Measurements from ENCODE around the gene CDK5. TPM values are rescaled to one million over a fixed set of nuclear protein-coding genes. Genes with fewer than 3 reads are reported as not detected.

The CDK5 gene
- total RNA-seq, 1 experiment from 2014 or later: 21.1 TPM

- no peaks in the 10 kb centered on the region for H3K27me3 ChIP-seq (replicated peaks; ENCODE audit: insufficient read depth, low read depth, low read length, poor library complexity)
- no TSS peak for BruUV-seq (replicated peaks)
- intact Hi-C loops (cut with micrococcal nuclease; ENCODE audit: unreplicated experiment): no loop called here
- peak overlapping the region; percentile 99 for H3K4me3 ChIP-seq (ENCODE audit: low read depth, low read length, poor library complexity, severe bottlenecking)
- peaks cover 10% of the 10 kb centered on the region for H3K36me3 ChIP-seq (ENCODE audit: insufficient read depth, low read length, poor library complexity, severe bottlenecking)
- H3K9me3 ChIP-seq (ENCODE audit: low read depth, low read length, poor library complexity, severe bottlenecking): no peaks in the 10 kb centered on the region
- no peak for DNase-seq (ENCODE audit: low spot score)
- TF ChIP-seq CTCF (conservative IDR thresholded peaks at IDR 0.05; ENCODE audit: low read depth, low read length): no peak
- no peak for TF ChIP-seq EZH2 (IDR thresholded peaks at IDR 0.05; ENCODE audit: borderline replicate concordance, low read depth, low read length, poor library complexity, severe bottlenecking)
- POLR2A ChIA-PET (ENCODE audit: low non-redundant PET): no interaction called here
- peak overlapping the region; percentile 95 for H3K27ac ChIP-seq (ENCODE audit: low read depth, low read length, poor library complexity, severe bottlenecking)
- H3K4me1 ChIP-seq (ENCODE audit: insufficient read depth, low read length, poor library complexity, severe bottlenecking): peaks cover 45% of the 10 kb centered on the region
- CTCF ChIA-PET: no interaction called here
These were observed 23.7 kb upstream of the CDK5 start for GRCh38 chr7:151081170-151082101.

- POLR2A ChIA-PET (ENCODE audit: low non-redundant PET): interaction anchor here (0.7 kb wide), 1 partner anchor 271 kb away, joined by 3 read pairs; no protein-coding TSS in a partner anchor
These were observed 22.9 kb upstream of the CDK5 start, which contains the start of gene FASTK for GRCh38 chr7:151080522-151081169. FASTK (minus strand) TSS chr7:151080809; CDS start chr7:151080766, 43 bp downstream.

More at GRCh38 chr7:151080522-151081169, 22.9 kb upstream of the CDK5 start, which contains the start of gene FASTK:
- H3K36me3 ChIP-seq (ENCODE audit: insufficient read depth, low read length, poor library complexity, severe bottlenecking): peaks cover 17% of the 10 kb centered on the region
- peak; percentile 96 for DNase-seq (ENCODE audit: low spot score)
- no peaks in the 10 kb centered on the region for H3K9me3 ChIP-seq (ENCODE audit: low read depth, low read length, poor library complexity, severe bottlenecking)
- BruUV-seq (replicated peaks): no TSS peak
- H3K4me1 ChIP-seq (ENCODE audit: insufficient read depth, low read length, poor library complexity, severe bottlenecking): peaks cover 41% of the 10 kb centered on the region
- no peak for TF ChIP-seq CTCF (conservative IDR thresholded peaks at IDR 0.05; ENCODE audit: low read depth, low read length)
- TF ChIP-seq EZH2 (IDR thresholded peaks at IDR 0.05; ENCODE audit: borderline replicate concordance, low read depth, low read length, poor library complexity, severe bottlenecking): no peak
- no peaks in the 10 kb centered on the region for H3K27me3 ChIP-seq (replicated peaks; ENCODE audit: insufficient read depth, low read depth, low read length, poor library complexity)
- peak within 1 kb of the TSS; percentile 95 for H3K27ac ChIP-seq (ENCODE audit: low read depth, low read length, poor library complexity, severe bottlenecking)
- CTCF ChIA-PET: no interaction called here
- intact Hi-C loops (cut with micrococcal nuclease; ENCODE audit: unreplicated experiment): no loop called here
- peak within 1 kb of the TSS; percentile 99 for H3K4me3 ChIP-seq (ENCODE audit: low read depth, low read length, poor library complexity, severe bottlenecking)
